Activated T-cell treated with anti-CD3 and anti-CD28 coated beads, Interleukin-2, amount 50 U/mL, for 48 hours (primary cell): ENCODE data around the gene SIRT6.
A peak's percentile ranks its signal among the peaks of the same experiment; 100 is the strongest.
"Not testable (repeated sequence)": the region's sequence is repeated elsewhere in the genome, so short reads cannot be mapped to it uniquely, and the experiment has no call there.

Experiments used
- DNase-seq, 2 experiments: peaks; one replicate each; pipeline ENCODE4 v3.0.0-alpha.2; 2020

The SIRT6 gene

GRCh38 chr19:4173479-4174212, 8.7 kb downstream of the SIRT6 start:
- no peak for DNase-seq

DNA sequence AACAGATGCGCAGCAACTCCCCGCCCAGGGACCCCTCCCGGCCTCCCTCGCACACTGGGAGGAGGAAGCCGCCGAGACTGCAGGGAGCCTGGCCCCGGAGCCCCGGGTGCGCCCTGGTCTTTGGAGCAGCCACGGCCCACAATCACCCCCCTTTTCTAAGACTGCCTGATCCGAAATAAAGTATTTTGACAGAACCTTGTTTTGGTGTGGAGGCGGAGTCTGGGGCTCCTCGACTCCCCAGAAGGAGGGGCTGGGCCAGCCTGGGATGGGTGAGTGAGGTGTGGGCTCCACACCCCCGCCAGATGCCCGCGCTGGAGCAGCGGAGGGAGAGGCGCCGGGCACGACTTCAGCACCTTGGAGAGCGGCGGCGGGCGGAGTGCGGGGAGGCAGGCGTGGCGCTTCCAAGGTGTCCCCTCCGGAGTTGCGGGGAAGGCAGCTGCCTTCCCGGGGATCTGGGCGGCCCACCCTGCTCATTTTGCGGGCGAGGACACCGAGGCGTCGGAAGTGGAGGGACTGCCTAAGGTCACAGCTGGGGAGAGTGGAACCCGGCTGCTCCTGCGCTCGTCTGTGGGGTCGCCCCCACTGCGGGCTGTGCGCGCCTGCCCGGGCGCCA, 9.4 kb downstream of the SIRT6 start:
- peak; percentile 73 to 79 for DNase-seq

DNA sequence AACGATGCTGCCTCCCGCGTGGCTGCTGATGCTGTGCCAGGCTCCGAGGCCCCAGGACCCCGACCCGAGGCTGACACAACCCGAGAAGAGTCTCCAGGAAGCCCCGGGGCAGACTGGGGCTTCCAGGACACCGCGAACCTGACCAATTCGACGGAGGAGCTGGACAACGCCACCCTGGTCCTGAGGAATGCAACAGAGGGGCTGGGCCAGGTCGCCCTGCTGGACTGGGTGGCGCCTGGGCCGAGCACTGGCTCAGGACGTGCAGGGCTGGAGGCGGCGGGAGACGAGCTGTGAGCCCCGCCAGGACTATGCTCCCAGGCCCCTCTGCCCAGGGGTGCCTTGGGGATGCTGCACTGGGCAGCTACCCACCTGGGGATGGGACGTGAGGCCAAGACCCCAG, 10.7 kb downstream of the SIRT6 start:
- DNase-seq, result no peak

DNA sequence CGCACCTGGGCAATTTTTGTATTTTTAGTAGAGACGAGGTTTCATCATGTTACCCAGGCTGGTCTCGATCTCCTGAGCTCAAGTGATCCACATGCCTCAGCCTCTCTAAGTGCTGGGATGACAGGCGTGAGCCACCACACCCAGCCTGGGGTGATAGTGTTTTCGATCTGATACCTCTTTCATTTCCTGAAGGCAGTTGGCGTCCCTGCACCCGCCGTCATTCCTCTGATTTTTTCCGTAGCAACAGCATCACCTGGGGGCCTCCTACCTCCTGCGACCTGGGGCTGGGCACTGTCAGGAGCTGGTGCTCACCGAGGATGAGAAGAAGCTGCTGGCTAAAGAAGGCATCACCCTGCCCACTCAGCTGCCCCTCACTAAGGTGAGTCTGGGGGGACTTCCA, 18.1 kb downstream of the SIRT6 start:
- no peak for DNase-seq

DNA sequence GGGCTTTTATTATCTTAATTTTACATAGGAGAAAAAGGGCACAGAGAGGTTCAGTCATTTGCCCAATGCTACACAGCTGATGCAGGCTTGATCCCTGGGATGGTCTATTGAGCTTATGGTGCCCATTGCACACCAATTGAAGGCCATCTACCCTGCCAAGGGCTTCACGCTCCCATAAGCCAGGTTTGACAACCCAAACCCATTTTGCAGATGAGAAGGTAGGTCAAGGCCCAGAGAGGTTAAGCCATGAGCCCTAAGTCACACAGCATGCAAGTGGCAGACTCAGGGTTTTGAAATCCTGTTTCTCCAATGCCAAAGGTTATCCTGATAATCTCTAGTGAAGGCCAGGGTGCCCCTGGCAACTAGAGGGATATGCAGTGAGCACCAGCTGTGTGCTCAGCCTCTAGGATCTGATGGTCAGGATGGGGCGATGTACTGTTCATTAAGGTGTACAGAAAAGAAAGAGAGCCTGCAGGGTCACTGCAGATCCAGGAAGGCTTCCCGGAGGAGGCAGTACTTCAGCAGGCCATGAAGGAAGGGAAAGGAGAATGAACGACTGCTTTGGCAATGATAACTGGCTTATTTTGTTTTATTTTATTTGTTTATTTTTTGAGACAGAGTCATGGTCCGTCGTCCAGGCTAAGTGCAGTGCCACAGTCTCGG, 20.8 kb downstream of the SIRT6 start:
- no peak for DNase-seq

DNA sequence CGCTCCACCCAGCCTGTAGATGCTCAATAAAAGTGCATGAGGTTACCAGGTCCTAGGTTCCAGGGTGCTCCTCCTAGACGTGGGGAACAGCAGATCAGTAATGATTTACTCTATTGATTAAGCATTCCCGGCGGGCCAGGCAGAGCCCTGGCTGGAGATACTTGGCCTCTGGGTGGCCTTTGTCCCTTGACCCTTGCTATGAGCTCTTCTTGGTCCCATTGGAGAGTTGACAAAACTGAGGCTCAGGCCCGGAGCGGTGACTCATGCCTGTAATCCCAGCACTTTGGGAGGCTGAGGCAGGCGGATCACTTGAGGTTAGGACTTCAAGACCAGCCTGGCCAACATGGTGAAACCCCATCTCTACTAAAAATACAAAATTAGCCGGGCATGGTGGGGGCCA, 24.4 kb downstream of the SIRT6 start:
- not testable (repeated sequence) for DNase-seq

DNA sequence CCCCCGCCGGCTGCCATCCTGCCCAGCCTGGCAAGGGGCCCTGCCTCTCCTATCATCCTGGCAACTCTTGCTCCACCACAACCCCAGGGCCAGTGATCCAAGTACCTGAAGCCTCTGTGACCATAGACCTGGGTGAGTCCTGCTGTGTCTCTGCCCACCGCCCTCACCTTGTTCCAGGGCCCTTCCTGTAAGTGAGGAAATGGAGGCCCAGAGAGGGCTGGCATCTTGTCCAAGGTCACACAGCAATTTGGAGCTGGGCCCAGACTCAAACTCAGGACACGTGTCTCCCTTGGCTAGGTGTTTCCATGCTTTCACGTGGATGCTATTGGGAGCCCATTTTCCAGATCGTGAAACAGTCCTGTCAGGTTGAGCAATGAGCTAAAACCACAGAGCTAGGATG, 25.2 kb downstream of the SIRT6 start:
- no peak for DNase-seq

GRCh38 chr19:4154571-4155312, 27.6 kb downstream of the SIRT6 start:
- no peak for DNase-seq

- DNase-seq, result no peak
Measured at GRCh38 chr19:4152241-4152998, 29.9 kb downstream of the SIRT6 start.

GRCh38 chr19:4151623-4152022, 30.7 kb downstream of the SIRT6 start:
- no peak for DNase-seq

GRCh38 chr19:4149518-4150288, 32.7 kb downstream of the SIRT6 start:
- DNase-seq, result no peak

- DNase-seq, result no peak
Measured at GRCh38 chr19:4144666-4145249, 37.6 kb downstream of the SIRT6 start.

GRCh38 chr19:4142916-4143315, 39.4 kb downstream of the SIRT6 start:
- not testable (repeated sequence) for DNase-seq

DNA sequence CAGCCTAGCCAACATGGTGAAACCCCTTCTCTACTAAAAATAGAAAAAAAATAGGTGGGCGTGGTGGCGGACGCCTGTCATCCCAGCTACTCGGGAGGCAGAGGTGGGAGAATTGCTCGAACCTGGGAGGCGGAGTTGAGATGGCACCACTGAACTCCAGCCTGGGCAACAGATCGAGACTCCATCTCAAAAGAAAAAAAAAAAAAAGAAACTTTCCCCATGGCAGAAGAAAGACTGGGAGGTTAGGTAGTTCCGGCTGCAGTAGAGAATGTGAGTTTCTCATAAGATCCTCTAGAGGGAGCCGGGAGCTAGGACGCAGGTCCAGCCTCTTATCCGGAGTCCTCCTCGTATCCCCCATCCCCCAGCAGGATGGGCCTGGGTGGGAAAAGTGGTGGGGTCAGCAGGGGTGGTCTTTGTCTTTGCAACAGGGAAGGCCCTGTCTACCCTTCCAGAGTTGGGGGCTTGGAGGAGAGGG, 42.1 kb downstream of the SIRT6 start:
- DNase-seq, result peak; percentile 41 to 49

GRCh38 chr19:4139614-4140236, 42.6 kb downstream of the SIRT6 start:
- peak; percentile 96 to 97 for DNase-seq

GRCh38 chr19:4138445-4138844, 43.9 kb downstream of the SIRT6 start:
- DNase-seq, result no peak

DNA sequence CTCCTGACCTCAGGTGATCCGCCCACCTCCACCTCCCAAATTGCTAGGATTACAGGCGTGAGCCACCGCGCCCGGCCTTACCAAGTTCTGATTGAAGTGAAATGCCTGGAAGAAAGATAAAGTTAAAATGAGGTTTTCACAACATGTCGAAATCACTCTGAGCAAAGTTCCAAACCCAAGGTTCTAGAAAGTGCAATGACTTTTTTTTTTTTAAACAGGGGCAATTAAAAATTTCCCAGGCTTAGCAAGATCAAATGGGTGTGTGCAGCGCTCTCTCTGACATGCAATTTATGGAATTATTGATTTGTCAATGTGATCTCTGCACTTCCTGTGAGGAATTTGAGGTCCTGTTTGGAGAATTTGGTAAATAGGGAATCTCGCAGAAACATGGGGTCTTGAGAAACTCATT, 45.7 kb downstream of the SIRT6 start:
- no peak for DNase-seq

GRCh38 chr19:4135386-4135785, 47.0 kb downstream of the SIRT6 start:
- DNase-seq, result not testable (repeated sequence)

DNA sequence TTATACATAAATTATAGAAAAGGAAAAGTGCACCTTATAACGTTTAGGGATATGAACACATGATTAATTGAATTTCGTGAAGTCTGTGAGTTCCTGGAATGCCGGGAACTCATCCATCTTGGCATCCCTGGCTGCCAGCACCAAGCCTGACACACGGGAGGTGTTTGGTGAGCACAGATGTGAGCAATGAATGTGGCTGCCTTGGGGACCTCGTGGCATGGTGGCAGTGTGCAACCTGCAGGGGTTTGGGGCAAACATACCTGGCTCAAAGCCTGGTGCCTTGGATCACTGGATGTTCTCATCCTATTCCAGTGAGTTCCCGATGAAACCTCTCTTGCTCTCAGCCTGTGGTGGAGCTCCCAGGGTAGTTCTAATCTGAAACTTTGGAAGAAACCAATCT, 48.0 kb downstream of the SIRT6 start:
- DNase-seq, result no peak

- no peak for DNase-seq
Measured at GRCh38 chr19:4130744-4131438, 51.5 kb downstream of the SIRT6 start.
